Activated T-helper 1 cell treated with Interleukin-2 at 50 U/mL for 16 hours (primary cell): Measurements from ENCODE around the gene PLEKHA1.

Source experiments
- DNase-seq: peaks from one replicate; pipeline ENCODE4 v3.0.0-alpha.2; 2020; ENCODE audit warnings: low read depth

The PLEKHA1 gene

GRCh38 chr10:122379041-122379440 is 4.5 kb downstream of the PLEKHA1 start:
- DNase-seq, result no peak

- DNase-seq, result no peak
Observed at GRCh38 chr10:122379537-122379936, 5.0 kb downstream of the PLEKHA1 start.

- DNase-seq, result no peak
Observed at GRCh38 chr10:122380703-122381102, 6.2 kb downstream of the PLEKHA1 start.

GRCh38 chr10:122381680-122382079 is 7.2 kb downstream of the PLEKHA1 start:
- DNase-seq, result no peak

- DNase-seq, result no peak
Observed at GRCh38 chr10:122386514-122386913, 12.0 kb downstream of the PLEKHA1 start.

GRCh38 chr10:122387572-122387971 is 13.1 kb downstream of the PLEKHA1 start:
- DNase-seq, result no peak

GRCh38 chr10:122388287-122388997 is 13.9 kb downstream of the PLEKHA1 start:
- DNase-seq, result no peak

GRCh38 chr10:122390271-122390670 is 15.8 kb downstream of the PLEKHA1 start:
- DNase-seq, result no peak

GRCh38 chr10:122390679-122391078 is 16.2 kb downstream of the PLEKHA1 start:
- DNase-seq, result no peak

- DNase-seq, result no peak
Observed at GRCh38 chr10:122391875-122392274, 17.4 kb downstream of the PLEKHA1 start.

- no peak for DNase-seq
Observed at GRCh38 chr10:122392835-122393234, 18.3 kb downstream of the PLEKHA1 start.

GRCh38 chr10:122393288-122393687 is 18.8 kb downstream of the PLEKHA1 start:
- DNase-seq, result no peak

- no peak for DNase-seq
Observed at GRCh38 chr10:122402548-122403131, 28.1 kb downstream of the PLEKHA1 start.

GRCh38 chr10:122404576-122404975 is 30.1 kb downstream of the PLEKHA1 start:
- DNase-seq, result no peak

- DNase-seq, result no peak
Observed at GRCh38 chr10:122407375-122408125, 33.0 kb downstream of the PLEKHA1 start.

- no peak for DNase-seq
Observed at GRCh38 chr10:122413327-122413726, 38.8 kb downstream of the PLEKHA1 start.

GRCh38 chr10:122417667-122418066 is 43.2 kb downstream of the PLEKHA1 start:
- DNase-seq, result no peak

- DNase-seq, result no peak
Observed at GRCh38 chr10:122419016-122419415, 44.5 kb downstream of the PLEKHA1 start.

- no peak for DNase-seq
Observed at GRCh38 chr10:122419876-122420623, 45.5 kb downstream of the PLEKHA1 start.

- no peak for DNase-seq
Observed at GRCh38 chr10:122420624-122421007, 46.1 kb downstream of the PLEKHA1 start.

GRCh38 chr10:122421054-122421625 is 46.6 kb downstream of the PLEKHA1 start:
- no peak for DNase-seq

- DNase-seq, result no peak
Observed at GRCh38 chr10:122421742-122422141, 47.2 kb downstream of the PLEKHA1 start.
